HepG2 (cell line): ENCODE measurements around the gene GAPDH. TPM values are rescaled to one million over a fixed set of nuclear protein-coding genes. Genes with fewer than 3 reads are reported as not detected.

Source experiments
- AGO1 ChIP-seq: fragments of 200-400 bp; formaldehyde crosslinking; IDR thresholded peaks from 2 replicates; pipeline ENCODE4 v1.6.1; 2017; ENCODE audit warnings: mild to moderate bottlenecking, low read depth, low read length, moderate library complexity; ENCODE audit not compliant: poor library complexity, severe bottlenecking
- AGO2 ChIP-seq: fragments of 200-400 bp; formaldehyde crosslinking; optimal IDR thresholded peaks from 2 replicates; pipeline ENCODE3; 2017; ENCODE audit warnings: mild to moderate bottlenecking, low read depth, low read length, moderate library complexity
- KMT2A ChIP-seq: sonication (generic); formaldehyde crosslinking; IDR thresholded peaks from 2 replicates; pipeline ENCODE4 v1.4.0; 2020; ENCODE audit warnings: missing genetic modification reagents
- MEIS2 ChIP-seq: sonication (generic); formaldehyde crosslinking; IDR thresholded peaks from 2 replicates; pipeline ENCODE4 v1.9.0; 2021; ENCODE audit warnings: mild to moderate bottlenecking, missing genetic modification reagents
- RCOR2 ChIP-seq: IDR thresholded peaks from 2 replicates; pipeline ENCODE4 v1.6.1; 2016; ENCODE audit warnings: missing biosample characterization, missing genetic modification reagents
- SALL1 ChIP-seq: sonication (generic); formaldehyde crosslinking; IDR thresholded peaks from 2 replicates; pipeline ENCODE4 v1.8.0; 2022; ENCODE audit warnings: mild to moderate bottlenecking, missing genetic modification reagents
- SMAD1 ChIP-seq: sonication (generic); formaldehyde crosslinking; IDR thresholded peaks from 2 replicates; pipeline ENCODE4 v1.4.0; 2020; ENCODE audit warnings: missing genetic modification reagents, low read depth, mild to moderate bottlenecking, borderline replicate concordance
- TMF1 ChIP-seq: sonication (generic); formaldehyde crosslinking; IDR thresholded peaks from 2 replicates; pipeline ENCODE4 v1.8.1; 2022; ENCODE audit warnings: low read depth, missing genetic modification reagents
- ZNF253 ChIP-seq: sonication (generic); formaldehyde crosslinking; IDR thresholded peaks from 2 replicates; pipeline ENCODE4 v1.8.0; 2022; ENCODE audit warnings: mild to moderate bottlenecking, missing genetic modification reagents, borderline replicate concordance
- ZNF263 ChIP-seq: sonication (generic); formaldehyde crosslinking; IDR thresholded peaks from 2 replicates; pipeline ENCODE4 v1.4.0; 2020; ENCODE audit warnings: missing genetic modification reagents
- ZNF274 ChIP-seq: sonication (generic); formaldehyde crosslinking; IDR thresholded peaks from 2 replicates; pipeline ENCODE4 v1.5.1; 2020; ENCODE audit warnings: mild to moderate bottlenecking, missing genetic modification reagents
- ZNF337 ChIP-seq: sonication (generic); formaldehyde crosslinking; IDR thresholded peaks from 2 replicates; pipeline ENCODE4 v1.5.1; 2020; ENCODE audit warnings: missing genetic modification reagents, low read depth, mild to moderate bottlenecking, borderline replicate concordance
- ZNF441 ChIP-seq: sonication (generic); formaldehyde crosslinking; IDR thresholded peaks from 2 replicates; pipeline ENCODE4 v1.7.0; 2021; ENCODE audit warnings: missing genetic modification reagents, borderline replicate concordance
- ZNF556 ChIP-seq: sonication (generic); formaldehyde crosslinking; IDR thresholded peaks from 2 replicates; pipeline ENCODE4 v1.4.0; 2020; ENCODE audit warnings: mild to moderate bottlenecking, missing genetic modification reagents, borderline replicate concordance
- ZNF616 ChIP-seq: sonication (generic); formaldehyde crosslinking; IDR thresholded peaks from 2 replicates; pipeline ENCODE4 v1.5.0; 2020; ENCODE audit warnings: low read depth, mild to moderate bottlenecking, missing genetic modification reagents
- ZNF775 ChIP-seq: sonication (generic); formaldehyde crosslinking; IDR thresholded peaks from 2 replicates; pipeline ENCODE4 v1.4.0; 2020; ENCODE audit warnings: missing genetic modification reagents, mild to moderate bottlenecking, moderate library complexity, borderline replicate concordance
- polyA plus RNA-seq, 8 experiments: library from polyadenylated mRNA; depleted of rRNA in 3 of 8; stranded (reverse) in 7 of 8; unstranded in 1 of 8; fragments of >200 nt; fragmentation: Illumina TruSeq in 4 of 8; extraction: Trizol in 4 of 8; gene quantifications; 2 replicates each; pipeline versions ENCODE4 v1.2.1 to v1.2.3, GENCODE V29; 2011 to 2016; ENCODE audit warnings: low read depth in 4 of 8, missing spikeins in 1 of 8, mixed read lengths in 1 of 8; ENCODE audit not compliant: insufficient read depth in 1 of 8
- total RNA-seq, 5 experiments: library from RNA; depleted of rRNA; stranded (reverse); fragments of >200 nt; fragmentation: Illumina TruSeq; extraction: Trizol; gene quantifications; 2 replicates each; pipeline ENCODE4 v1.2.3, GENCODE V29; 2016; ENCODE audit warnings: low read depth in 1 of 5
- TF ChIP-seq, protein P1 (sequence below): sonication (generic); formaldehyde crosslinking; IDR thresholded peaks from 2 replicates; pipeline ENCODE4 v1.5.1; 2020; ENCODE audit warnings: missing genetic modification reagents, mild to moderate bottlenecking, borderline replicate concordance
- TF ChIP-seq, protein P2 (sequence below): sonication (generic); formaldehyde crosslinking; IDR thresholded peaks from 2 replicates; pipeline ENCODE4 v1.4.0; 2020; ENCODE audit warnings: missing genetic modification reagents, mild to moderate bottlenecking, borderline replicate concordance
- TF ChIP-seq, protein P3 (sequence below): sonication (generic); formaldehyde crosslinking; IDR thresholded peaks from 2 replicates; pipeline ENCODE4 v1.5.0; 2020; ENCODE audit warnings: mild to moderate bottlenecking, missing genetic modification reagents

GAPDH gene
- total and polyA plus RNA-seq, 2 of the 13 experiments (the other 11 are each of a cell fraction or from before 2014, with no cell fraction given): 3,038 to 12,722 TPM

DNA sequence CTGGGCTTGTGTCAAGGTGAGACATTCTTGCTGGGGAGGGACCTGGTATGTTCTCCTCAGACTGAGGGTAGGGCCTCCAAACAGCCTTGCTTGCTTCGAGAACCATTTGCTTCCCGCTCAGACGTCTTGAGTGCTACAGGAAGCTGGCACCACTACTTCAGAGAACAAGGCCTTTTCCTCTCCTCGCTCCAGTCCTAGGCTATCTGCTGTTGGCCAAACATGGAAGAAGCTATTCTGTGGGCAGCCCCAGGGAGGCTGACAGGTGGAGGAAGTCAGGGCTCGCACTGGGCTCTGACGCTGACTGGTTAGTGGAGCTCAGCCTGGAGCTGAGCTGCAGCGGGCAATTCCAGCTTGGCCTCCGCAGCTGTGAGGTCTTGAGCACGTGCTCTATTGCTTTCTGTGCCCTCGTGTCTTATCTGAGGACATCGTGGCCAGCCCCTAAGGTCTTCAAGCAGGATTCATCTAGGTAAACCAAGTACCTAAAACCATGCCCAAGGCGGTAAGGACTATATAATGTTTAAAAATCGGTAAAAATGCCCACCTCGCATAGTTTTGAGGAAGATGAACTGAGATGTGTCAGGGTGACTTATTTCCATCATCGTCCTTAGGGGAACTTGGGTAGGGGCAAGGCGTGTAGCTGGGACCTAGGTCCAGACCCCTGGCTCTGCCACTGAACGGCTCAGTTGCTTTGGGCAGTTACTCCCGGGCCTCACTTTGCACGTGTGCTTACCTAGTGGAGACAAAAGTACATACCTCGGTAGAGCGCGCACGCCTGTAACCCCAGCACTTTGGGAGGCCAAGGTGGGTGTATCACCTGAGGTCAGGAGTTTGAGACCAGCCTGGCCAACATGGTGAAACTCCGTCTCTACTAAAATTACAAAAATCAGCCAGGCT lies 4.3 kb downstream of the GAPDH start (continued):
- TF ChIP-seq SMAD1 (CRISPR knock-in tag): 0 out of 2 replicates have a peak, but pooled peaks have one; percentile 14
- TF ChIP-seq, protein P1, sequence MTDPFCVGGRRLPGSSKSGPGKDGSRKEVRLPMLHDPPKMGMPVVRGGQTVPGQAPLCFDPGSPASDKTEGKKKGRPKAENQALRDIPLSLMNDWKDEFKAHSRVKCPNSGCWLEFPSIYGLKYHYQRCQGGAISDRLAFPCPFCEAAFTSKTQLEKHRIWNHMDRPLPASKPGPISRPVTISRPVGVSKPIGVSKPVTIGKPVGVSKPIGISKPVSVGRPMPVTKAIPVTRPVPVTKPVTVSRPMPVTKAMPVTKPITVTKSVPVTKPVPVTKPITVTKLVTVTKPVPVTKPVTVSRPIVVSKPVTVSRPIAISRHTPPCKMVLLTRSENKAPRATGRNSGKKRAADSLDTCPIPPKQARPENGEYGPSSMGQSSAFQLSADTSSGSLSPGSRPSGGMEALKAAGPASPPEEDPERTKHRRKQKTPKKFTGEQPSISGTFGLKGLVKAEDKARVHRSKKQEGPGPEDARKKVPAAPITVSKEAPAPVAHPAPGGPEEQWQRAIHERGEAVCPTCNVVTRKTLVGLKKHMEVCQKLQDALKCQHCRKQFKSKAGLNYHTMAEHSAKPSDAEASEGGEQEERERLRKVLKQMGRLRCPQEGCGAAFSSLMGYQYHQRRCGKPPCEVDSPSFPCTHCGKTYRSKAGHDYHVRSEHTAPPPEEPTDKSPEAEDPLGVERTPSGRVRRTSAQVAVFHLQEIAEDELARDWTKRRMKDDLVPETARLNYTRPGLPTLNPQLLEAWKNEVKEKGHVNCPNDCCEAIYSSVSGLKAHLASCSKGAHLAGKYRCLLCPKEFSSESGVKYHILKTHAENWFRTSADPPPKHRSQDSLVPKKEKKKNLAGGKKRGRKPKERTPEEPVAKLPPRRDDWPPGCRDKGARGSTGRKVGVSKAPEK: 0 out of 2 replicates have a peak, but pooled peaks have one; percentile 13
- TF ChIP-seq TMF1: no peak
- TF ChIP-seq AGO1: peak; percentile 98
- TF ChIP-seq SALL1: peak; percentile 16; the same call in 1 of the 2 replicates
- no peak for TF ChIP-seq ZNF556 (CRISPR knock-in tag)
- TF ChIP-seq, protein P2, sequence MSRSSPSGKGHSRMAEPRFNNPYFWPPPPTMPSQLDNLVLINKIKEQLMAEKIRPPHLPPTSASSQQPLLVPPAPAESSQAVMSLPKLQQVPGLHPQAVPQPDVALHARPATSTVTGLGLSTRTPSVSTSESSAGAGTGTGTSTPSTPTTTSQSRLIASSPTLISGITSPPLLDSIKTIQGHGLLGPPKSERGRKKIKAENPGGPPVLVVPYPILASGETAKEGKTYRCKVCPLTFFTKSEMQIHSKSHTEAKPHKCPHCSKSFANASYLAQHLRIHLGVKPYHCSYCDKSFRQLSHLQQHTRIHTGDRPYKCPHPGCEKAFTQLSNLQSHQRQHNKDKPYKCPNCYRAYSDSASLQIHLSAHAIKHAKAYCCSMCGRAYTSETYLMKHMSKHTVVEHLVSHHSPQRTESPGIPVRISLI (CRISPR knock-in tag): no peak
- TF ChIP-seq ZNF337: no peak
- TF ChIP-seq, protein P3, sequence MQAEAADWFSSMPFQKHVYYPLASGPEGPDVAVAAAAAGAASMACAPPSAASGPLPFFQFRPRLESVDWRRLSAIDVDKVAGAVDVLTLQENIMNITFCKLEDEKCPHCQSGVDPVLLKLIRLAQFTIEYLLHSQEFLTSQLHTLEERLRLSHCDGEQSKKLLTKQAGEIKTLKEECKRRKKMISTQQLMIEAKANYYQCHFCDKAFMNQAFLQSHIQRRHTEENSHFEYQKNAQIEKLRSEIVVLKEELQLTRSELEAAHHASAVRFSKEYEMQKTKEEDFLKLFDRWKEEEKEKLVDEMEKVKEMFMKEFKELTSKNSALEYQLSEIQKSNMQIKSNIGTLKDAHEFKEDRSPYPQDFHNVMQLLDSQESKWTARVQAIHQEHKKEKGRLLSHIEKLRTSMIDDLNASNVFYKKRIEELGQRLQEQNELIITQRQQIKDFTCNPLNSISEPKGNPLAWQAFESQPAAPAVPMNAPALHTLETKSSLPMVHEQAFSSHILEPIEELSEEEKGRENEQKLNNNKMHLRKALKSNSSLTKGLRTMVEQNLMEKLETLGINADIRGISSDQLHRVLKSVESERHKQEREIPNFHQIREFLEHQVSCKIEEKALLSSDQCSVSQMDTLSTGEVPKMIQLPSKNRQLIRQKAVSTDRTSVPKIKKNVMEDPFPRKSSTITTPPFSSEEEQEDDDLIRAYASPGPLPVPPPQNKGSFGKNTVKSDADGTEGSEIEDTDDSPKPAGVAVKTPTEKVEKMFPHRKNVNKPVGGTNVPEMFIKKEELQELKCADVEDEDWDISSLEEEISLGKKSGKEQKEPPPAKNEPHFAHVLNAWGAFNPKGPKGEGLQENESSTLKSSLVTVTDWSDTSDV (CRISPR knock-in tag): no peak
- TF ChIP-seq KMT2A: no peak
- TF ChIP-seq ZNF274 (CRISPR knock-in tag): no peak; the same call in 1 of the 2 replicates
- TF ChIP-seq ZNF441 (CRISPR knock-in tag): no peak
- peak; percentile 91 for TF ChIP-seq AGO2
- peak; percentile 13; the same call in 1 of the 2 replicates for TF ChIP-seq MEIS2 (CRISPR knock-in tag)
- TF ChIP-seq ZNF775 (CRISPR knock-in tag): no peak
- no peak for TF ChIP-seq ZNF263 (CRISPR knock-in tag)
- no peak for TF ChIP-seq ZNF616
- no peak for TF ChIP-seq ZNF253 (CRISPR knock-in tag)
- no peak for TF ChIP-seq RCOR2 (CRISPR knock-in tag)
